Esophagus muscularis mucosa (tissue), 4 donors: ENCODE data around the gene TOR1AIP2.

ENCODE experiments used
- EP300 ChIP-seq: sonication (generic); formaldehyde crosslinking; IDR thresholded peaks from one replicate; pipeline ENCODE4 v1.6.1; 2017; ENCODE audit warnings: antibody characterized with exemption
- POLR2A ChIP-seq: fragments of 450-650 bp; IDR thresholded peaks from one replicate; pipeline ENCODE4 v1.6.1; 2017; ENCODE audit warnings: antibody characterized with exemption, moderate library complexity, mild to moderate bottlenecking, low read depth
- POLR2AphosphoS5 ChIP-seq, 2 donors: sonication (generic); formaldehyde crosslinking; IDR thresholded peaks; one replicate each; pipeline ENCODE4 v1.6.1; 2017; ENCODE audit warnings: antibody characterized with exemption in 2 of 2
- TF ChIP-seq, protein P1 (sequence below), 3 experiments: fragments of 200-600 bp in 2 of 3; fragments of 450-650 bp in 1 of 3; sonication (generic) in 2 of 3; IDR thresholded peaks; one replicate each; pipeline ENCODE4 v1.5.1; 2017 to 2019; ENCODE audit warnings: antibody characterized with exemption in 3 of 3, mild to moderate bottlenecking in 2 of 3, moderate library complexity in 1 of 3

DNA sequence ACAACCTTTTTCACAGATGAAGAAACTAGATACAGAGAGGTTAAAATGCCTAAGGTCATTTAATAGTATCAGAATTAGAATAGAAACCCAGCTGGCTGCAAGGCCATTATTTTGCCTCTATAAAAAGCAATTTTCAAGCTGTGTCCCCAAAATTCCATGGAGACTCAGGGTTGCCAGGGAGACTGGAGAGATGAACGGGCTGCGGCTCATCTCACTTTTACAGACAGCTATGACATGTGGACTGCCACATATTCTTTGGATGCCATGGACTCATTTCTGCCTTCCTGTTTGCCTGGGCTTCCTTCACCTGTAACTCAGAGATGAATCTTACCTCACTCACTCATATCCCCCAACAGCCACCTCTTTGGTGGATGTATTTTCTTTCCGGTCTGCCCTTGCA, 17.0 kb downstream of the TOR1AIP2 start:
- no peak for TF ChIP-seq POLR2A
- TF ChIP-seq, protein P1, sequence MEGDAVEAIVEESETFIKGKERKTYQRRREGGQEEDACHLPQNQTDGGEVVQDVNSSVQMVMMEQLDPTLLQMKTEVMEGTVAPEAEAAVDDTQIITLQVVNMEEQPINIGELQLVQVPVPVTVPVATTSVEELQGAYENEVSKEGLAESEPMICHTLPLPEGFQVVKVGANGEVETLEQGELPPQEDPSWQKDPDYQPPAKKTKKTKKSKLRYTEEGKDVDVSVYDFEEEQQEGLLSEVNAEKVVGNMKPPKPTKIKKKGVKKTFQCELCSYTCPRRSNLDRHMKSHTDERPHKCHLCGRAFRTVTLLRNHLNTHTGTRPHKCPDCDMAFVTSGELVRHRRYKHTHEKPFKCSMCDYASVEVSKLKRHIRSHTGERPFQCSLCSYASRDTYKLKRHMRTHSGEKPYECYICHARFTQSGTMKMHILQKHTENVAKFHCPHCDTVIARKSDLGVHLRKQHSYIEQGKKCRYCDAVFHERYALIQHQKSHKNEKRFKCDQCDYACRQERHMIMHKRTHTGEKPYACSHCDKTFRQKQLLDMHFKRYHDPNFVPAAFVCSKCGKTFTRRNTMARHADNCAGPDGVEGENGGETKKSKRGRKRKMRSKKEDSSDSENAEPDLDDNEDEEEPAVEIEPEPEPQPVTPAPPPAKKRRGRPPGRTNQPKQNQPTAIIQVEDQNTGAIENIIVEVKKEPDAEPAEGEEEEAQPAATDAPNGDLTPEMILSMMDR (IDR thresholded peaks at IDR 0.05): no peak
- TF ChIP-seq POLR2AphosphoS5 (IDR thresholded peaks at IDR 0.05): no peak
- no peak for TF ChIP-seq EP300
